OCI-LY3 (cell line): Measurements from ENCODE around the gene STIL.

ENCODE experiments used
- H2AFZ ChIP-seq: fragments of 200-600, 300-600 bp; shearing (Covaris generic); 2 replicates; pipeline ENCODE4 v1.6.0; 2014; ENCODE audit warnings: antibody characterized with exemption, low read depth, low read length
- H3K27ac ChIP-seq: fragments of 200-600, 300-600 bp; sonication (generic); 2 replicates; pipeline ENCODE4 v1.5.1; 2014; ENCODE audit warnings: mild to moderate bottlenecking, low read length, moderate library complexity, mixed read lengths
- H3K27me3 ChIP-seq: fragments of 200-600, 300-600 bp; sonication (generic); 2 replicates; pipeline ENCODE4 v1.6.1; 2014; ENCODE audit warnings: low read depth, low read length, mixed read lengths
- H3K36me3 ChIP-seq: fragments of 200-600, 300-600 bp; sonication (generic); replicated peaks from 2 replicates; pipeline ENCODE3; 2014; ENCODE audit warnings: low read depth, low read length, mixed read lengths
- H3K4me1 ChIP-seq: fragments of 300-600, 200-600 bp; sonication (generic); 2 replicates; pipeline ENCODE4 v1.6.1; 2014; ENCODE audit warnings: low read length, mixed read lengths
- H3K4me2 ChIP-seq: fragments of 200-600, 300-600 bp; sonication (generic); 2 replicates; pipeline ENCODE4 v1.6.1; 2014; ENCODE audit warnings: low read length, mixed read lengths
- H3K4me3 ChIP-seq: fragments of 300-600, 200-600 bp; sonication (generic); 2 replicates; pipeline ENCODE4 v1.5.1; 2014; ENCODE audit warnings: antibody characterized with exemption, mild to moderate bottlenecking, low read length, moderate library complexity
- H3K79me2 ChIP-seq: fragments of 300-600, 200-600 bp; shearing (Covaris generic); 2 replicates; pipeline ENCODE4 v1.6.1; 2014; ENCODE audit warnings: mild to moderate bottlenecking, low read length, mixed read lengths
- H3K9ac ChIP-seq: fragments of 300-600, 200-600 bp; shearing (Covaris generic); 2 replicates; pipeline ENCODE4 v1.6.0; 2014; ENCODE audit warnings: mild to moderate bottlenecking, low read length, moderate library complexity
- H3K9me3 ChIP-seq: fragments of 200-600, 300-600 bp; shearing (Covaris generic); 2 replicates; pipeline ENCODE4 v1.6.1; 2014; ENCODE audit warnings: low read length, mixed read lengths; ENCODE audit not compliant: insufficient read depth
- H4K20me1 ChIP-seq: fragments of 200-600, 300-600 bp; sonication (generic); 2 replicates; pipeline ENCODE4 v1.6.1; 2016; ENCODE audit warnings: low read length, mixed read lengths; ENCODE audit not compliant: insufficient read depth
- EZH2phosphoT487 ChIP-seq: fragments of 200-600 bp; shearing (Covaris generic); IDR thresholded peaks from 2 replicates; pipeline ENCODE4 v1.6.1; 2018; ENCODE audit warnings: antibody characterized with exemption, mixed run types, low read depth
- TF ChIP-seq, protein P1 (sequence below): fragments of 200-600, 300-600 bp; sonication (generic); IDR thresholded peaks from 2 replicates; pipeline ENCODE4 v1.5.1; 2014; ENCODE audit warnings: antibody characterized with exemption, low read length, low read depth

Gene STIL

DNA sequence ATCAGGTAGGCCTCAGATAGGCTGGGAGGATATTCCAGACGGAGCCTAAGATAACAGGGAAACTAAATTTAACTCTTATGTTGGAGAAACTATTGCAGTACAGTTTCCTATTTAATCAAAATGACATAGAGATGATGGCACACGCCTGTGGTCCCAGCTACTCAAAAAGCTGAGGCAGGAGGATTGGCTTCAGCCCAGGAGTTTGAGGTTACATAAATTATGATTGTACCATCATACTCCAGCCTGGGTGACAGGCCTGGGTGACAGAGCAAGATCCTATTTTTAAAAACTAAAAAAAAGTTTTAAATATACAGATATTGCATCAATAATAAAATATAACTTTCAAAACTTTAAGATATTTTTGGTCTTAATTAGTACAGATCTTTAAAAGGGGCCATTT, 56.7 kb downstream of the STIL start:
- no peak overlapping the region for H3K9ac ChIP-seq

DNA sequence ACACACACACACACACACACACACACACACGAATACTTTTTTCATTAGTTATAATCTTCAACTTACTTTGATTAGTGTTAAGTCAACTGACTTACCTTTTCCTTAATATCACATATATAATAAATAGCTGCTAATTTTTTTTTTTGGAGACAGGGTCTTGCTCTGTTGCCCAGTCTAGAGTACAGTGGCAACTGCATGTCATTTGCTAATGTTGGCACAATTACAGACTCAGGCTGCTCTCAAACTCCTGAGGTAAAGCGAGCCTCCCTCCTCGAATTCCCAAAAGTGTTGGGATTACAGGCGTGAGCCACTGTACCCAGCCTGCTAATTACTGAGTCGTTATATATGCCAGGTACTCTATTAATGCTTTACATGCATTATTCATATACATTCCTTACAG, 61.2 kb downstream of the STIL start:
- H2AFZ ChIP-seq = no peak overlapping the region
- no peaks in the 10 kb centered on the region for H3K79me2 ChIP-seq
- H3K4me1 ChIP-seq = no peaks in the 10 kb centered on the region
- no peak overlapping the region for H3K27ac ChIP-seq
- H3K4me3 ChIP-seq = no peak overlapping the region
- no peak overlapping the region for H3K9ac ChIP-seq
- no peak overlapping the region for H3K4me2 ChIP-seq
- no peaks in the 10 kb centered on the region for H3K9me3 ChIP-seq
- TF ChIP-seq EZH2phosphoT487 = no peak
- TF ChIP-seq, protein P1, sequence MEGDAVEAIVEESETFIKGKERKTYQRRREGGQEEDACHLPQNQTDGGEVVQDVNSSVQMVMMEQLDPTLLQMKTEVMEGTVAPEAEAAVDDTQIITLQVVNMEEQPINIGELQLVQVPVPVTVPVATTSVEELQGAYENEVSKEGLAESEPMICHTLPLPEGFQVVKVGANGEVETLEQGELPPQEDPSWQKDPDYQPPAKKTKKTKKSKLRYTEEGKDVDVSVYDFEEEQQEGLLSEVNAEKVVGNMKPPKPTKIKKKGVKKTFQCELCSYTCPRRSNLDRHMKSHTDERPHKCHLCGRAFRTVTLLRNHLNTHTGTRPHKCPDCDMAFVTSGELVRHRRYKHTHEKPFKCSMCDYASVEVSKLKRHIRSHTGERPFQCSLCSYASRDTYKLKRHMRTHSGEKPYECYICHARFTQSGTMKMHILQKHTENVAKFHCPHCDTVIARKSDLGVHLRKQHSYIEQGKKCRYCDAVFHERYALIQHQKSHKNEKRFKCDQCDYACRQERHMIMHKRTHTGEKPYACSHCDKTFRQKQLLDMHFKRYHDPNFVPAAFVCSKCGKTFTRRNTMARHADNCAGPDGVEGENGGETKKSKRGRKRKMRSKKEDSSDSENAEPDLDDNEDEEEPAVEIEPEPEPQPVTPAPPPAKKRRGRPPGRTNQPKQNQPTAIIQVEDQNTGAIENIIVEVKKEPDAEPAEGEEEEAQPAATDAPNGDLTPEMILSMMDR = no peak
- H3K36me3 ChIP-seq = peaks cover 3% of the 10 kb centered on the region
- no peaks in the 10 kb centered on the region for H4K20me1 ChIP-seq
- no peaks in the 10 kb centered on the region for H3K27me3 ChIP-seq

More for the DNA sequence above, 56.7 kb downstream of the STIL start:
- peaks cover 7% of the 10 kb centered on the region for H3K36me3 ChIP-seq
- H3K4me1 ChIP-seq = no peaks in the 10 kb centered on the region
- H3K27ac ChIP-seq = no peak overlapping the region
- H2AFZ ChIP-seq = no peak overlapping the region
- H3K9me3 ChIP-seq = no peaks in the 10 kb centered on the region
- no peak overlapping the region for H3K4me2 ChIP-seq
- no peaks in the 10 kb centered on the region for H3K79me2 ChIP-seq
- no peaks in the 10 kb centered on the region for H4K20me1 ChIP-seq
- H3K27me3 ChIP-seq = no peaks in the 10 kb centered on the region
- TF ChIP-seq, protein P1 = no peak
- no peak for TF ChIP-seq EZH2phosphoT487
- H3K4me3 ChIP-seq = no peak overlapping the region

DNA sequence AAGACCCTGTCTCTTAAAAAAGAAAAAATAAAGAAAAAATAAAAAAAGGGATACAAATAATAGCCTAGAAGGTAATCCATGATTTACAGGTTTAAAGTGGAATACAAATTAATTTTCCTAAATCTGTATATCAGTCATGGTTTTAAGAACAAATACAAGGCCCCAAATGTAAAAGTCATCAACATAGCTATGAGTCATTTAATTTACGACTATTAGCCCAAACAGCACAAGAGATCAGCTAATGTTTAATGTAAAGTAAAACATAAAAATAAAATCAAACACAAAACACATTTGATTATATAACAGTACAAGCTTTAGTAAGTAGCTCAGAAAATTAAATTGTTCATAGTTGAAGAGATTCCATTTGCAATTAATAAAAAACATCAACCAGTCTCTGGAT, 61.6 kb downstream of the STIL start:
- TF ChIP-seq, protein P1 = no peak
- no peak for TF ChIP-seq EZH2phosphoT487
- Histone ChIP-seq H3K27ac (no peak overlapping the region), H3K27me3 (no peaks in the 10 kb centered on the region), H3K4me3 (no peak overlapping the region), H3K36me3 (no peaks in the 10 kb centered on the region), H3K9me3 (no peaks in the 10 kb centered on the region), H3K9ac (no peak overlapping the region), H2AFZ (no peak overlapping the region), H3K4me2 (no peak overlapping the region), H3K79me2 (no peaks in the 10 kb centered on the region), H4K20me1 (no peaks in the 10 kb centered on the region), H3K4me1 (no peaks in the 10 kb centered on the region)

DNA sequence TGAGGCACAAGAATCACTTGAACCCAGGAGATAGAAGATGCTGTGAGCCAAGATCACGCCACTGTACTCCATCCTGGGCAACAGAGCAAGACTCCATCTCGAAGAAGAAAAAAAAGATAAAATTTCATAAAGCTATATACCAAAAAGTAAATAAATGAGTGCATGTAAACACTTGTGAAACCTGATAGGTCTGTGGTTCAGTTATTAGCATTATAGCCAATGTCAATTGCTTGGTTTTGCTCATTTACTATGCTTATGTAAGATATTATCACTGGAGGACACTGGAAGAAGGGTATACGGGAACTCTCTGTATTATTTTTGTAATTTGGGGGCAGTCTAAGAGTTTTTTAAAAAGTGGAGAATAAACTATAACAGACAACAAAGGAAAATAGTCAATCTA, 64.2 kb downstream of the STIL start:
- no peak overlapping the region for H3K4me3 ChIP-seq
- no peak overlapping the region for H3K27ac ChIP-seq
- H3K9ac ChIP-seq = no peak overlapping the region
- no peaks in the 10 kb centered on the region for H3K36me3 ChIP-seq
- no peak overlapping the region for H2AFZ ChIP-seq
- H3K4me1 ChIP-seq = no peaks in the 10 kb centered on the region
- H3K4me2 ChIP-seq = no peak overlapping the region
- H3K27me3 ChIP-seq = no peaks in the 10 kb centered on the region
- H3K9me3 ChIP-seq = no peaks in the 10 kb centered on the region
- no peak for TF ChIP-seq EZH2phosphoT487
- TF ChIP-seq, protein P1 = no peak
- H4K20me1 ChIP-seq = no peaks in the 10 kb centered on the region
- H3K79me2 ChIP-seq = no peaks in the 10 kb centered on the region
